Measurements from ENCODE around the gene KLK4.

Gene KLK4

GRCh38 chr19:50889638-50890037 lies 21.6 kb downstream of the KLK4 start:
- no peaks in the 10 kb centered on the region for H3K36me3 Mint-ChIP-seq (ENCODE audit: insufficient read depth)
- no peak overlapping the region for H3K4me3 Mint-ChIP-seq
- DNase-seq (no peak), ATAC-seq (replicated peaks) (no peak)
- no peaks in the 10 kb centered on the region for H3K4me1 Mint-ChIP-seq (ENCODE audit: low read depth in 2 of 2)
- H3K27me3 Mint-ChIP-seq, result peaks cover 54 to 75% of the 10 kb centered on the region in 2 donors
- H3K27ac Mint-ChIP-seq, result no peak overlapping the region
- H3K9me3 Mint-ChIP-seq, result peaks cover 0 to 1% of the 10 kb centered on the region in 2 donors

- DNase-seq (no peak), ATAC-seq (replicated peaks) (no peak)
- no peak overlapping the region for H3K27ac Mint-ChIP-seq
- peaks cover 79 to 82% of the 10 kb centered on the region in 2 donors for H3K27me3 Mint-ChIP-seq
- H3K36me3 Mint-ChIP-seq (ENCODE audit: insufficient read depth), result no peaks in the 10 kb centered on the region
- H3K4me1 Mint-ChIP-seq (ENCODE audit: low read depth in 2 of 2), result no peaks in the 10 kb centered on the region
- H3K9me3 Mint-ChIP-seq, result no peaks in the 10 kb centered on the region
- no peak overlapping the region for H3K4me3 Mint-ChIP-seq
Measured at GRCh38 chr19:50882188-50882587, 29.0 kb downstream of the KLK4 start.

- Mint-ChIP-seq H3K4me1 (ENCODE audit: low read depth in 2 of 2) (no peaks in the 10 kb centered on the region), H3K9me3 (no peaks in the 10 kb centered on the region), H3K27ac (no peak overlapping the region), H3K36me3 (ENCODE audit: insufficient read depth) (no peaks in the 10 kb centered on the region), H3K4me3 (no peak overlapping the region), H3K27me3 (peaks cover 61 to 62% of the 10 kb centered on the region in 2 donors)
- DNase-seq (no peak), ATAC-seq (replicated peaks) (no peak)
Measured at GRCh38 chr19:50880241-50880640, 31.0 kb downstream of the KLK4 start.

DNA sequence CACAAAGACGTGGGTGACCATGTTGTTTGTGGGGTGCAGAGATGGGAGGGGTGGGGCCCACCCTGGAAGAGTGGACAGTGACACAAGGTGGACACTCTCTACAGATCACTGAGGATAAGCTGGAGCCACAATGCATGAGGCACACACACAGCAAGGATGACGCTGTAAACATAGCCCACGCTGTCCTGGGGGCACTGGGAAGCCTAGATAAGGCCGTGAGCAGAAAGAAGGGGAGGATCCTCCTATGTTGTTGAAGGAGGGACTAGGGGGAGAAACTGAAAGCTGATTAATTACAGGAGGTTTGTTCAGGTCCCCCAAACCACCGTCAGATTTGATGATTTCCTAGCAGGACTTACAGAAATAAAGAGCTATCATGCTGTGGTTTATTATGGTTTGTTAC lies 32.3 kb downstream of the KLK4 start:
- H3K27ac Mint-ChIP-seq, result no peak overlapping the region
- no peak for DNase-seq
- no peak for ATAC-seq (replicated peaks)
- H3K4me1 Mint-ChIP-seq (ENCODE audit: low read depth in 2 of 2), result no peaks in the 10 kb centered on the region
- peaks cover 51 to 53% of the 10 kb centered on the region in 2 donors for H3K27me3 Mint-ChIP-seq
- H3K4me3 Mint-ChIP-seq, result no peak overlapping the region
- no peaks in the 10 kb centered on the region for H3K36me3 Mint-ChIP-seq (ENCODE audit: insufficient read depth)
- no peaks in the 10 kb centered on the region for H3K9me3 Mint-ChIP-seq

- DNase-seq, result no peak
- H3K4me3 Mint-ChIP-seq, result no peak overlapping the region
- no peak for ATAC-seq (replicated peaks)
- peaks cover 42 to 46% of the 10 kb centered on the region in 2 donors for H3K27me3 Mint-ChIP-seq
- H3K27ac Mint-ChIP-seq, result no peak overlapping the region
- H3K9me3 Mint-ChIP-seq, result no peaks in the 10 kb centered on the region
- H3K36me3 Mint-ChIP-seq (ENCODE audit: insufficient read depth), result peaks cover 3% of the 10 kb centered on the region
- no peaks in the 10 kb centered on the region for H3K4me1 Mint-ChIP-seq (ENCODE audit: low read depth in 2 of 2)
Measured at GRCh38 chr19:50877338-50877737, 33.9 kb downstream of the KLK4 start.

DNA sequence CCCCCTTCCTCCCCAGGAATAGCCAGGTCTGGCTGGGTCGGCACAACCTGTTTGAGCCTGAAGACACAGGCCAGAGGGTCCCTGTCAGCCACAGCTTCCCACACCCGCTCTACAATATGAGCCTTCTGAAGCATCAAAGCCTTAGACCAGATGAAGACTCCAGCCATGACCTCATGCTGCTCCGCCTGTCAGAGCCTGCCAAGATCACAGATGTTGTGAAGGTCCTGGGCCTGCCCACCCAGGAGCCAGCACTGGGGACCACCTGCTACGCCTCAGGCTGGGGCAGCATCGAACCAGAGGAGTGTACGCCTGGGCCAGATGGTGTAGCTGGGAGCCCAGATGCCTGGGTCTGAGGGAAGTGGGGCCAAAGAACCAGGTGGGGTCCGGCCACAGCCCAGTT lies 34.7 kb downstream of the KLK4 start:
- Mint-ChIP-seq H3K27me3 (peaks cover 39 to 45% of the 10 kb centered on the region in 2 donors), H3K27ac (no peak overlapping the region), H3K4me1 (ENCODE audit: low read depth in 2 of 2) (no peaks in the 10 kb centered on the region), H3K9me3 (no peaks in the 10 kb centered on the region), H3K36me3 (ENCODE audit: insufficient read depth) (peaks cover 3% of the 10 kb centered on the region), H3K4me3 (no peak overlapping the region)
- no peak for ATAC-seq (replicated peaks)
- no peak for DNase-seq

GRCh38 chr19:50875795-50876422 lies 35.3 kb downstream of the KLK4 start:
- DNase-seq (no peak), ATAC-seq (replicated peaks) (no peak)
- Mint-ChIP-seq H3K4me3 (no peak overlapping the region), H3K4me1 (ENCODE audit: low read depth in 2 of 2) (no peaks in the 10 kb centered on the region), H3K27ac (no peak overlapping the region), H3K36me3 (ENCODE audit: insufficient read depth) (peaks cover 3% of the 10 kb centered on the region), H3K27me3 (peaks cover 39 to 45% of the 10 kb centered on the region in 2 donors), H3K9me3 (no peaks in the 10 kb centered on the region)

DNA sequence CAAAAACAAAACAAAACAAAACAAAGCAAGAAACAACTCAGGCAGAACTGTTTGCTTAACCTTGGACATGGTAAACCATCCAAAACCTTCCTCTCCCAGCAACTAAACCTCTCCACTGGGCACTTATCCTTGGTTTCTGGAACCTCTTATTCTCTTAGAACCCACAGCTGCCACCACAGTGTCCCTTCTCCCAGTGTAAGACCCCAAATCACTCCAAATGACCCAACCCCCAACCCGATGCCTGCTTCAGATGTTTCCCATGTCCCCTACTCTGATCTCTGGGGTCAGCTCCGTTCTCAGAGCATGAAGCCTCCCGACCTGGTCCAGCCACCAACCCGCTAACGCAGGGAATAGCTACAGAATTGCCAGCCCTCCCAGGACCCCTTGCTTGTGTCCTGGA lies 37.0 kb downstream of the KLK4 start:
- Mint-ChIP-seq H3K36me3 (ENCODE audit: insufficient read depth) (peaks cover 3% of the 10 kb centered on the region), H3K27me3 (peaks cover 26 to 45% of the 10 kb centered on the region in 2 donors), H3K4me3 (no peak overlapping the region), H3K9me3 (no peaks in the 10 kb centered on the region), H3K27ac (no peak overlapping the region), H3K4me1 (ENCODE audit: low read depth in 2 of 2) (no peaks in the 10 kb centered on the region)
- DNase-seq (no peak), ATAC-seq (replicated peaks) (no peak)

DNA sequence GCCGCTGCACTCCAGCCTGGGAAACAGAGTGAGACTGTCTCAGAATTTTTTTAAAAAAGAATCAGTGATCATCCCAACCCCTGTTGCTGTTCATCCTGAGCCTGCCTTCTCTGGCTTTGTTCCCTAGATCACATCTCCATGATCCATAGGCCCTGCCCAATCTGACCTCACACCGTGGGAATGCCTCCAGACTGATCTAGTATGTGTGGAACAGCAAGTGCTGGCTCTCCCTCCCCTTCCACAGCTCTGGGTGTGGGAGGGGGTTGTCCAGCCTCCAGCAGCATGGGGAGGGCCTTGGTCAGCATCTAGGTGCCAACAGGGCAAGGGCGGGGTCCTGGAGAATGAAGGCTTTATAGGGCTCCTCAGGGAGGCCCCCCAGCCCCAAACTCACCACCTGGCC lies 38.1 kb downstream of the KLK4 start, which contains the start of gene KLK2:
KLK2 (plus strand) TSS at position 384 of the 400 bp plus-strand sequence. CDS start 35 bp downstream, outside the sequence.
- DNase-seq, result no peak
- Mint-ChIP-seq H3K27ac (no peak within 1 kb of the TSS), H3K4me1 (ENCODE audit: low read depth in 2 of 2) (no peaks in the 10 kb centered on the region), H3K9me3 (no peaks in the 10 kb centered on the region), H3K36me3 (ENCODE audit: insufficient read depth) (peaks cover 3% of the 10 kb centered on the region), H3K27me3 (peaks cover 26 to 44% of the 10 kb centered on the region in 2 donors), H3K4me3 (no peak within 1 kb of the TSS)
- ATAC-seq (replicated peaks), result no peak

GRCh38 chr19:50870417-50871089 lies 40.6 kb downstream of the KLK4 start:
- DNase-seq (no peak), ATAC-seq (replicated peaks) (no peak)
- no peak overlapping the region for H3K27ac Mint-ChIP-seq
- H3K27me3 Mint-ChIP-seq, result peaks cover 43 to 61% of the 10 kb centered on the region in 2 donors
- H3K9me3 Mint-ChIP-seq, result no peaks in the 10 kb centered on the region
- H3K4me1 Mint-ChIP-seq (ENCODE audit: low read depth in 2 of 2), result no peaks in the 10 kb centered on the region
- H3K4me3 Mint-ChIP-seq, result no peak overlapping the region
- peaks cover 3% of the 10 kb centered on the region for H3K36me3 Mint-ChIP-seq (ENCODE audit: insufficient read depth)

DNA sequence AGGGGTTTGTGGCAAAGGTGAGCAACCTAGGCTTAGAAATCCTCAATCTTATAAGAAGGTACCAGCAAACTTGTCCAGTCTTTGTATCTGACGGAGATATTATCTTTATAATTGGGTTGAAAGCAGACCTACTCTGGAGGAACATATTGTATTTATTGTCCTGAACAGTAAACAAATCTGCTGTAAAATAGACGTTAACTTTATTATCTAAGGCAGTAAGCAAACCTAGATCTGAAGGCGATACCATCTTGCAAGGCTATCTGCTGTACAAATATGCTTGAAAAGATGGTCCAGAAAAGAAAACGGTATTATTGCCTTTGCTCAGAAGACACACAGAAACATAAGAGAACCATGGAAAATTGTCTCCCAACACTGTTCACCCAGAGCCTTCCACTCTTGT lies 41.7 kb downstream of the KLK4 start:
- DNase-seq (no peak), ATAC-seq (replicated peaks) (no peak)
- Mint-ChIP-seq H3K4me3 (no peak overlapping the region), H3K36me3 (ENCODE audit: insufficient read depth) (peaks cover 3% of the 10 kb centered on the region), H3K9me3 (no peaks in the 10 kb centered on the region), H3K27ac (no peak overlapping the region), H3K4me1 (ENCODE audit: low read depth in 2 of 2) (no peaks in the 10 kb centered on the region), H3K27me3 (peaks cover 52 to 61% of the 10 kb centered on the region in 2 donors)

- Mint-ChIP-seq H3K27ac (no peak overlapping the region), H3K4me1 (ENCODE audit: low read depth in 2 of 2) (no peaks in the 10 kb centered on the region), H3K36me3 (ENCODE audit: insufficient read depth) (no peaks in the 10 kb centered on the region), H3K4me3 (no peak overlapping the region), H3K27me3 (peaks cover 64 to 73% of the 10 kb centered on the region in 2 donors), H3K9me3 (no peaks in the 10 kb centered on the region)
- no peak for DNase-seq
- ATAC-seq (replicated peaks), result no peak
Measured at GRCh38 chr19:50861496-50862286, 49.5 kb downstream of the KLK4 start.

- no peak for DNase-seq
- H3K4me1 Mint-ChIP-seq (ENCODE audit: low read depth in 2 of 2), result no peaks in the 10 kb centered on the region
- ATAC-seq (replicated peaks), result no peak
- H3K27me3 Mint-ChIP-seq, result peaks cover 64 to 73% of the 10 kb centered on the region in 2 donors
- no peaks in the 10 kb centered on the region for H3K9me3 Mint-ChIP-seq
- H3K4me3 Mint-ChIP-seq, result no peak overlapping the region
- no peaks in the 10 kb centered on the region for H3K36me3 Mint-ChIP-seq (ENCODE audit: insufficient read depth)
- no peak overlapping the region for H3K27ac Mint-ChIP-seq
Measured at GRCh38 chr19:50861010-50861409, 50.2 kb downstream of the KLK4 start.

Measured in effector memory CD8-positive, alpha-beta T cell (primary cell).